Measurements from ENCODE around the gene CDH26.

Gene CDH26

DNA sequence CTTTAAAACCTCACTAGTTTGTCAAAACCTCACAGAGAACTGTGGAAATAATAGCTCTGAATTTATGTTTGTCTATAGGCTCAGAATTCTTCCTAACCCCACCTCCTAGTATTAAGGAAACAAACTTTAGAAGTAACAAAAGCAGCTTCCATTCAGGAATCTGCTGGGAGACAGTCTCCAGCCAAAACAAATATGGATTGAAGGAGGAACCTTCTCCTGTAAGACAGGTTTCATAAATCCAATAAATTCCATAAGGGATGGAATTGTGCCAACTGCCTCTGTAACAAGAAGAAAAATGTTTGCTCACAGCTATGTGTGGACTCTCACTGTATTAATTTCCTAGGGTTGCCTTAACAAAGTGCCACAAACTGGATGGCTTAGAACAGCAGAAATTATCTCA lies 32.3 kb upstream of the CDH26 start:
- no peak overlapping the region for H3K4me3 ChIP-seq (replicated peaks; ENCODE audit: low read depth, low read length)
- TF ChIP-seq, protein P1, sequence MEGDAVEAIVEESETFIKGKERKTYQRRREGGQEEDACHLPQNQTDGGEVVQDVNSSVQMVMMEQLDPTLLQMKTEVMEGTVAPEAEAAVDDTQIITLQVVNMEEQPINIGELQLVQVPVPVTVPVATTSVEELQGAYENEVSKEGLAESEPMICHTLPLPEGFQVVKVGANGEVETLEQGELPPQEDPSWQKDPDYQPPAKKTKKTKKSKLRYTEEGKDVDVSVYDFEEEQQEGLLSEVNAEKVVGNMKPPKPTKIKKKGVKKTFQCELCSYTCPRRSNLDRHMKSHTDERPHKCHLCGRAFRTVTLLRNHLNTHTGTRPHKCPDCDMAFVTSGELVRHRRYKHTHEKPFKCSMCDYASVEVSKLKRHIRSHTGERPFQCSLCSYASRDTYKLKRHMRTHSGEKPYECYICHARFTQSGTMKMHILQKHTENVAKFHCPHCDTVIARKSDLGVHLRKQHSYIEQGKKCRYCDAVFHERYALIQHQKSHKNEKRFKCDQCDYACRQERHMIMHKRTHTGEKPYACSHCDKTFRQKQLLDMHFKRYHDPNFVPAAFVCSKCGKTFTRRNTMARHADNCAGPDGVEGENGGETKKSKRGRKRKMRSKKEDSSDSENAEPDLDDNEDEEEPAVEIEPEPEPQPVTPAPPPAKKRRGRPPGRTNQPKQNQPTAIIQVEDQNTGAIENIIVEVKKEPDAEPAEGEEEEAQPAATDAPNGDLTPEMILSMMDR (IDR thresholded peaks at IDR 0.05; ENCODE audit: low read length, missing control alignments) = no peak
- DNase-seq (ENCODE audit: low read depth) = no peak

DNA sequence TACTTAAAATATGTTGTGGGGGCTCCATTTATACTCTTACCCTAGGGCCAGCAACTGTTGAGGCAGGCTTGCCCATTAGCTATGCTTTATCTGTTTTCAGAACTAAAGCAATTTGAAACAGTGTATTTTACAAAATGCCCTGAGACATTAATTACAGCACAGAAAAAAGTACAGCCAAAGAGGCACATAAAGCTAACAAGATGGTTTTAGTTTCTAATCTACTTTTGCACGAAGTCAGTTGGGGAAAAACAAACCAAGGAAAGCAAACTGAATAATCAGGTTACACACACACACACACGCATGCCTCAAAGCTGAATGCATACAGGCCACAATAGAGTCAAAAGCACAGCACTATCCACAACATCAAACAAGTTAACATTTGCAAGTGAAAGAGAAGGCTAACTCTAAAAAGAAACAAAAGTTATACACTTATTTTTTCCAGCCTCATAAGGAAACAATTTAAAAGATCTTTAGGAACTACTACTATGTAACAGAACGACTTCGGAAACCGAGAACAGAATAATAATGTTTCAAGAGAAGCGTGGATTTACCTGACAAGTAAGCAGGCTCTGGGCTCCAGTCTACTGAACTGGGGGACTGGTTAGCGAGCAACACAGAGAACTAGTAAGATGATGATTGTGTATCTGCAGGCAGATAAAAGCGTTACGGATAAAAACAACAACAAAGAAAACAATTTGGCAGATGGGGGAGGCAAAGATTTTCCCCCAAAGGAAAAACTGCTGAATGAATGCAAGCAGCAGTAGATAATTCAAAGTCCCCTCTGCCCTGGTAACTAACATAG lies 26.5 kb upstream of the CDH26 start:
- TF ChIP-seq, protein P1 (IDR thresholded peaks at IDR 0.05; ENCODE audit: low read length, missing control alignments) = no peak
- no peak overlapping the region for H3K4me3 ChIP-seq (replicated peaks; ENCODE audit: low read depth, low read length)
- no peak for DNase-seq (ENCODE audit: low read depth)

DNA sequence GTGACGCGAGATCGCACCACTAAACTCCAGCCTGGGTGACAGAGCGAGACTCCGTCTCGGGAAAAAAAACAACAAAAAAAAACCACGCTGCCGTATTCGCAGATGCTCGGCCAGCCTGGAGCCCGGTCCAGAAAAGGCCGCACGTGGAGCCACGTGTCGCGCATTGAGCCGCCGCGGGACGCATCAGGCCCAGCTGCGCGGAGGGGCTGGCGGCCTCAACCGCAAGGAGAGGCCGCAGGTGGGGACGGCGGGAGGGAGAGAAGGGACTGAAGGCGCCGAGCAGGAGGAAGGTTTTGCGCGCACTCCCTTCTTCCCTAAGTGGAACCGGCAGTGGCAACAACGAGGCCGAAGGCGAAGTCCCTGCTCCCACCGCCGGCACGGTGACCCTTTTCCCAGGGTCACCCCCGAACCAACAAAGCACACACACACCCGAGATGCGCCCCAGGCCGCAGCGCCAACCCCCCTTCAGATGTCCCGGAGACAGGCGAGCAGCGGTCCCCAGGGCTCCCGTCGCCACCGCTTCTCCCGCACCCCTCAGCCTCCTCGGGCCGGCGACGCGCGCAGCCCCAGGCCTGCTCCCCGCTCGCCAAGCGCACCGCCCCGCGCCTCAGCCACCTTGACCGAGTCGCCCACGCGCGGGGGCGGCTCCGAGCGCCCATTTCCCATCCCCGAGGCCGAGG lies 25.5 kb upstream of the CDH26 start:
- TF ChIP-seq, protein P1 (IDR thresholded peaks at IDR 0.05; ENCODE audit: low read length, missing control alignments) = no peak
- H3K4me3 ChIP-seq (replicated peaks; ENCODE audit: low read depth, low read length) = no peak overlapping the region
- no peak for DNase-seq (ENCODE audit: low read depth)

DNA sequence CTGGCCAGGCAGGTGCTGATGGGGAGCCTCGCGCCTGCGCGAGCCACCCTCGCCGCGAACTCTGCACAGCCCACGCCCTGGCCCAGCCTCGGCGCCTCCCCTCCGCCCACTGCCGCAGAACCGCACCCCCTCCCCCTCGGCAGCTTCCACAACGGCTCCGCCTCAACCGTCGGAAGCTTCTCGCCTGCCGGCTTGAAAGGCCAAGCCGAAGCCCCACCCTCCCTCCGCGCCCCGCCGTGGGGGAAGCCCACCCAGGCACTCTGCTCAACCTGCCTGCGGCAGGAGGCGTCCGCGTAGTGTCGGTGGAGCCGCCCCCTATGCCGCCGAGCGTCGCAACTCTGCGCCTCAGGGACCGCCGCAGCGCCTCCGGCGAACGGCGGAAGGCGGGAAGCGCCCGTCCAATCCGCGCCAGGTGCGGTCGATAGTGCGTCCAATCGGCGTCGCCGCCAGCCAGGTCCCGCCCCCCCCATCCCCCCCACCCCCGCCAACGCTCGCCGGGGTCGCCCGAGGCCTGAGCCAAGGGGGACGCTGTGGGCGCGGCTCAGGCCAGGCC lies 24.9 kb upstream of the CDH26 start, which contains the start of gene SYCP2:
TSS of gene SYCP2 (minus strand) at position 342 of the 553 bp plus-strand sequence. CDS start 11,224 bp downstream, outside the sequence.
- peak; percentile 35 for DNase-seq (ENCODE audit: low read depth)
- TF ChIP-seq, protein P1 (IDR thresholded peaks at IDR 0.05; ENCODE audit: low read length, missing control alignments) = no peak

DNA sequence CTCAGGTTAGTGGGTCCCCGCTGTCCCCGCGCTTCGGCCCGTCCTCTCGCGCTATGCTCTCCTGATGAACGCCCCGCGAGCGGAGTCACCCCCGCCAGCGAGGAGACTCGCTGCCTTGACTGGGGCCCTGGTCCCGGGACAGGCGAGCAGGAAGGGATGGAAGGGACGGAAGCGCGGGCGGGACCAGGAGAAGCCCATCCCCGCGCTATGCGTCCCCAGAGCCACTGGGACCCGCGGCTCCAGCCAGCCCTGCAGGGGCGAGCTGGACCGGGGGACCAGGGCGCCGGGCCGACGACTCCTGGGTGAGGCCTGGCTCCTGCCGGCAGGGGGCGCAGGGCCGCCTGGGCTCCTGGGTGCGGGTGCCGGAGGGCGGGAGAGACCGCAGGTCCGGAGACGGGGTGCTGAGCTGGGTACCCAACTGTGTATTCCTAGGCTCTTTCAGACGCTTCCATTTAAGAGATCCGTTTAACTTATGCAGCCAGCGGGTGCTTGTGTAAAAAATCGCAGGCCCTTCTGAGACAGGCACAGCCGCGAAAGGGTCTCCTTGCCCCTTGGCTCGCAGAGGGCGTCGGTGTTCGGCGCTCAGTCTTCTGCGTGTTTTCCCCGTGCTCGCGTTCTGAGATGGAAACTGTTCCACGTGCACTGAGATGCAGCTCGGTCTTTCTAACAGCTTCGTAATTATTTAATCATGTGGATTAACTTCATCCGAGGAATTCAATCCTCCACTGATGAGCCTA lies 24.2 kb upstream of the CDH26 start:
- peak overlapping the region; percentile 60 for H3K4me3 ChIP-seq (replicated peaks; ENCODE audit: low read depth, low read length)
- TF ChIP-seq, protein P1 (IDR thresholded peaks at IDR 0.05; ENCODE audit: low read length, missing control alignments) = peak; percentile 59
- DNase-seq (ENCODE audit: low read depth) = peak; percentile 64

More for the DNA sequence above, 24.9 kb upstream of the CDH26 start, which contains the start of gene SYCP2:
- H3K4me3 ChIP-seq (replicated peaks; ENCODE audit: low read depth, low read length) = peak within 1 kb of the TSS; percentile 60

DNA sequence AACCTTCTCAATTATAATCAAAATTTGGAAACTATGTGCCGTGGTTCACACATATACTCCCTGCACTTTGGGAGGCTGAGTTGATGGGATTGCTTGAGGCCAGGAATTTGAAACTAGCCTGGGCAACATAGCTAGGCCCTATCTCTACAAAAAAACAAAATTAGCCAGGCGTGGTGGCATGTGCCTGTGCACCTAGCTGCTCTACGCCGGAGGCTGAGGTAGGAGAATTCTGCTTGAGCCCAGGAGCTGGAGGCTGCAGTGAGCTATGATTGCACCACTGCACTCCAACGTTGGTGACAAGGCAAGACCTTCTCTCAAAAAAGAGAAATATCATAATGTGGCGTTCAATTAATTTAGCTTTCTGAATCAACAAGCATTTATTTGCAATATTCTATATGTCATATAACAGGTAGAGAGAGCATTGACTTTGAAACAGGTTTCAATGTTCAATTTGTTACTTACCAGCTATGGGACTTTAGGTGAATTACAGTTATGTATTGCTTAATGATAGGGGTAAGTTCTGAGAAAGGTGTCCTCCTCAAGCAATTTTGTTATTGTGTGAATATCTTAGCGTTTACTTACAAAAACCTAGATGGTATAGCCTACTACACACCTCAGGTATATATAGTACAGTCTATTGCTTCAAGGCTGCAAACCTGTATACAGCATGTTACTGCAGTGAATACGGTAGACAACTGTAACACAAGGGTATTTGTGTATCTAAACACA lies 22.6 kb upstream of the CDH26 start:
- H3K4me3 ChIP-seq (replicated peaks; ENCODE audit: low read depth, low read length) = no peak overlapping the region
- no peak for DNase-seq (ENCODE audit: low read depth)
- TF ChIP-seq, protein P1 (IDR thresholded peaks at IDR 0.05; ENCODE audit: low read length, missing control alignments) = no peak

Measured in fibroblast of pulmonary artery (primary cell).